NK-92 treated with Interleukin-12 subunit alpha and Interleukin-12 subunit beta, amount 100 ng/mL, for 24 hours (cell line): ENCODE measurements around the gene BSN.
"Not testable (repeated sequence)": the region's sequence is repeated elsewhere in the genome, so short reads cannot be mapped to it uniquely, and the experiment has no call there.

Source experiments
- DNase-seq: peaks from one replicate; lab custom pipeline; 2025; lab: John Stamatoyannopoulos, UW

BSN gene

DNA sequence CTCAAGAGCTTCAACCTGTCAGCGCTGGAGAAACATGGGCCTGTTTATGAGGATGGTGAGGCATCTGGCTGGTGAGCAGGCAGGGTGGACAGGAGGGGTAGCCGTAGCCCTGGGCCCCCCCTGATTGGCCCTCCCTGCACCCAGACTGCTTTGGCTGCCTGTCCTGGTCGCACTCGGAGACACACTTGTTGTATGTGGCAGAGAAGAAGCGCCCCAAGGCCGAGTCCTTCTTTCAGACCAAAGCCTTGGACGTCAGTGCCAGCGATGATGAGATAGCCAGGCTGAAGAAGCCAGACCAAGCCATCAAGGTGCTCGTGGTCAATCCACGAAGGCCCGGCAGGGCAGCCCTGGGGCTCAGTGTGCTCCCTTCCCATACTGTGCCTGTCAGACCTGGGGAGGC lies 121.6 kb downstream of the BSN start:
- no peak for DNase-seq

GRCh38 chr3:49680493-49681231 lies 126.4 kb downstream of the BSN start:
- no peak for DNase-seq

DNA sequence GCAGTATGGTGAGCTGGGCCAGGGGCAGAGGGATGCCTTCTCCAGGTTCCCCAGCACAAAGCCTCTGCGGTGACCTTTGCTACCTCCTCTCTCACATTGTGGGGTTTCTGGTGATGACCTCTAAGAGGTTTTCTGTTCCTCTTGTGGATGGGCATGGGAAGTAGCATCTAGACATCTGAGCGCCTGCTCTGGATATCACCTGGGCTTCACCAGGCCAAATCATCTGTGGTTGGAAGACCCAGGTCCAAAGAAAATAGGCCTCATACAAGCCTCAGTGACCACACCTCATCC lies 126.9 kb downstream of the BSN start:
- no peak for DNase-seq

- DNase-seq, result no peak
Measured at GRCh38 chr3:49681543-49681942, 127.3 kb downstream of the BSN start.

DNA sequence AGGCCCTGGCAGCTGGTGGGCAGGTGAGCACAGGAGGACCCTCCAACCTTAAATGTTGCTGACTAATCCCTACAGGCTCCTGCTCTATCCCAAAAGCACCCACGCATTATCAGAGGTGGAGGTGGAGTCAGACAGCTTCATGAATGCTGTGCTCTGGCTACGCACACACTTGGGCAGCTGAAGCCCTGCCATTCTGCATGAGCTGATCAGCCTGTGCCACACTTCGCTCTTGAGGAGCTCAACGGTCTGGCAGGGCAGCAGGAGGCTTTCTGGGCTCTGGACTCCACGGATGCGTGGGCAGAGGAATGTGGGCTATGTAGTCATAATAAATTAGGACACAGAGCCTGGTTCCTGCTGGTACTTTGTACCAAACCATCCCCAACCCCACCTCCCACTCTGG lies 128.9 kb downstream of the BSN start:
- DNase-seq, result no peak

DNA sequence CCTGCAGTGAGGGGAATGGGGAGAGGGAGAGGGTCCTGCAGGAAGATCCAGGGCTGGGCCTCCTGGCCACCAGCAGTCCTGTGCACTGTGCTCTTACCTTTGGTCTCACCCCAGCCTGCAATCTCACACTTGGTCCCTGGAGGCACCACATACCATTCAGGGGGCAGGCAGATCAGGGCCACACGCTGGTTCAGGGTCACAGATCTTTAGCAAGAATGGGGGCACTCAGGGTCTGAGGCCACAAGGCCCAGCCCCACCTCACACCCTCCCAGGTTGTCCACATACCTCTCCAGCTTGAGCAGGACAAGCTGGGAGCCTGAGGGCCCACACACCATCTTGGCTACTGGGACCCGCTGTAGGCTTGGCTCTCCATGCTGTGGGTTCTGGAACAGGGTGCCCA lies 130.2 kb downstream of the BSN start:
- not testable (repeated sequence) for DNase-seq

- not testable (repeated sequence) for DNase-seq
Measured at GRCh38 chr3:49685103-49685502, 130.8 kb downstream of the BSN start.

- not testable (repeated sequence) for DNase-seq
Measured at GRCh38 chr3:49685846-49686245, 131.6 kb downstream of the BSN start.

DNA sequence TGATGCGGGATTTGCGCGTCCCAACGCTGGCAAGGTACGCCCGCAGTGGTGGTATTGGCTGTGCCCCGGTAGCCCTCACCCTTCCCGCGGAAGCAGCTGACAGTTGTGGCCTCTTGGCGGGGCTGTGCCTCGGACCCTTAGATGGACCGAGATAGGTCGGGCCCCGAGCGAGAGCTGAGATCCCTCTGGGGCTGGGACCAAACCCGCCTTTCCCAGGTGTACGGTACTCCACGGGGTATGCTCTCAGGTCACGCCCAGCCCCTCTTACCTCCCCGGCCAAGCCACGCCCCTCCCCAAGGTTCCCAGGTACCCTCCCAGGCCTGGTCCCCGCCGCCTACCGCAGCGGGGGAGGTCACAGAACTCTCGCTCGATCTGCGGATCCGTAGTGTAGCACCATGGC lies 132.1 kb downstream of the BSN start:
- not testable (repeated sequence) for DNase-seq

DNA sequence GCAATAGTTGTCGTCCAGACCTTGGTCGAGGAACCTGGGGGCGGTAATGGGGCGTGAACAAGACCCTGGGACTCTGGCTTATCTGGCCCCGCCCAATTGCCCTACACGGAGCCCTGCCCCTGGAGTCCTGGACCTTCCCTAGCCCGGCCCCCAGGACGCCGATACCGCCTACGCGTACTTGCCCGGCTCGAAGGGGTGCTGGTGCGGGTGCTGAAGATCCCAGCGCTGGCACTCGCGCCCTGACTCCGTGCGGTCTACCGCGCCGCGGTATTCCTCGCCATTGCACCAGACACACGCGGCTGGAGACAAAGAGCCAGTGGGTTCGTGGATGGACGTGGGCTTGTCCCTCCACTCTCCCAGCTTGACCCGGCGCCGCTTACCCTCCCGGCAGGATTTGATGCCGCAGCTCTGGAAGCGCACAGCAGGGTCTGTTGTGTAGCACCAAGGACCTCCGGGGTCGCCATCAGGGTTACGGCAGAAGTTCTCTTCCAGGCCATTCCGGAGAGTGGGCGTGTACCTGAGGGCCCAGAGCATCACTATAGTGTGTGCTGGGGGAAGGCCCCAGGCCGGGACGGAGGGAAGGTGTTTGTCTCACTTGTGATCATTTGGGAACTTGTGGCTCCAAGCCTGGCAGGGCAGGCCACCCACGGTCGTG lies 132.6 kb downstream of the BSN start:
- DNase-seq, result not testable (repeated sequence)

DNA sequence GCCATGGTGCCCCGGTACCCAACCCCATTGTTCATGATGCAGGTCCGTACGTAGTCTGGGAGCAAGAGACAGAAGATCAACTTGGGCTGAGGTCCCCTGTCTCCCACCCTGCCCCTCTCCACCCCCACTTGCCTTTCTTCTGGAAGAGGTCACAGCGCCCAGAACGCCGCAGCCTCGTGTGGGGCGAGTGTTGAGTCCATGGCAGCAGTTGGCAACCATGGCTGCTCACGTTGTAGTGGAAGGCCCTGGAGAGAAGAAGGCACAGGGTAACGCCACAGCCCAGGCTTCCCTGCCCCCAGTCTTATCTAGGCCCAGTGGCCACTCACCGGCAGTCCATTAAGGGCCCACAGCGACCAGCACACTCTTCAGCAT lies 133.1 kb downstream of the BSN start:
- DNase-seq, result not testable (repeated sequence)

DNA sequence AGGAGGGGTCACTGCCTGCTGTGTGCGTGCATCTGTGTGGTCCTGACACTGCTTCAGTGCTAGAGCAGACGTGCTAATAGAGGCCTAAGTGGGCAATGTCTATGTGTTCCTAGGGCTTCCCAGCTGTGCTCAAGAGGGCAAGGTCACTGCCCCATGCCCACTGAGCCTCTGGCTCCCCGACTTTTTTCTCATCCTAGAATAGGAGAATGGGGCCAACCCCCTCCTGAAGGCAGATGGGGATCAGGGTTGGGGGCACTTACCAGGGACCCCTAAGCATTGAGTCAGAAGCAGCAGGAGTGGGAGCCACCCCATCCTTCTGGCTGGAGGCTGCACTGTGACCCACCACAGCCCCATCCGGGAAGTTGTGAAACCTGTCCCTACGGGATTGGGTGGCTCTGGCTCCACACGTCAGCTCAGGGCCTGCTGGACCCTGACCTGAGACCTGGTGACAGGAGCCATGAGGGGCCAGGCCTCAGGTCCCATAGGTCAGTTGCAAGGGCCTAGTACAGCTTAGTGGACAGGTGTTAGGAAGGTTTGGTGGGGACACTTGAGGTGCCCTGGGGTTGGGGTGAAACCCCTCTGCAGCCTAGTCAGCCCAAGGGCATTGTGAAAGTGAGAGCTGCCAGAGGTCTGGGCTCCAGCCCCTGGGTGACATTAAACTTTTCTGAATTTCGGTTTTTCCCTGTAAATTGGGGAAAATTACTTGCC lies 134.2 kb downstream of the BSN start:
- DNase-seq, result not testable (repeated sequence)

DNA sequence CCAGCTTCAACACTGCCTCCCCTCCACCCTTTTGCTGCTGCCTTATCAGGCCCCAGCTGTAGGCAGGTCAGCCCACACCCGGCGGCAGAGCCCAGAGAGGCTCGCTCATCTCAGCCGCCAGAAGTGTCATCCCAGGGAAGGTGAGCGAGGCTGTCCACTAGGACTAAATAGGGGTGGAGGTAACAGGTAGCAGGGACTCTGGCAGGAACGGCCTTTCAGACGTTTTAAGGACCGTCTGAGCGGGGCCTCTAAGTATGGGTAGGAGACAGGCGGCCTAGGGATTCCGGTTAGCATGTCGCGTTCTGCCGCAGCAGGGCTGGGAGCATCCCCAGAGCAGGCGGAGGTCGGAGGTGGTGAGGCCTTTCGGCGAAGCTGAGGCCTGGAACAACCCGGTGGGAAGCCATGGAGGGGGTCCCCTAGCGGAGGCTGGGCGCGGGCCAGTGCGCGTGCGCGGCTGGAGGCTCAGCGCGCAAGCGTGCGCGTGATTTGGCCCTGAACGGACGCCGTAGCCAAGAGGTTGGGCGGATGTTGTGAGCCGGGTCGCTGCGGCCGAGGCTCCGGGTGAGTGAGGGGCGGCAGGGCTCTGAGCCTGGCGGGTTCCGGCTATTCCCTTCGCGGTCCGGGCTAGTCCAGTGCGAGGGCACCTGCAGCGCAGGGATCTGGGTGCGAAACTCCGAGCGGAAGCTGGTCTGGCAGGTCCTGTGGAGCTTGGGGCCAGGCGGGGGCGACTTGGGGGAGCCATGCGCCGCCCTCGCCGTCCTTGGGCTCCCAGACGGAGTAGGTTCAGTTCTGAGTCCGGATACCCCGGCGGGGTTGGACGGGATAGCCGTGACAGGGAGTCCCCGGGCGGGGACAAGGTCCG lies 135.0 kb downstream of the BSN start, which contains the start of the genes MST1 and RNF123:
Gene MST1 (minus strand): TSS at position 429 of the 862 bp plus-strand sequence. CDS start 783 bp downstream, outside the sequence.
Gene RNF123 (plus strand): TSS at position 512 of the 862 bp plus-strand sequence. CDS start 1,609 bp downstream, outside the sequence.
- no peak for DNase-seq

GRCh38 chr3:49689908-49690624 lies 135.8 kb downstream of the BSN start:
- not testable (repeated sequence) for DNase-seq

DNA sequence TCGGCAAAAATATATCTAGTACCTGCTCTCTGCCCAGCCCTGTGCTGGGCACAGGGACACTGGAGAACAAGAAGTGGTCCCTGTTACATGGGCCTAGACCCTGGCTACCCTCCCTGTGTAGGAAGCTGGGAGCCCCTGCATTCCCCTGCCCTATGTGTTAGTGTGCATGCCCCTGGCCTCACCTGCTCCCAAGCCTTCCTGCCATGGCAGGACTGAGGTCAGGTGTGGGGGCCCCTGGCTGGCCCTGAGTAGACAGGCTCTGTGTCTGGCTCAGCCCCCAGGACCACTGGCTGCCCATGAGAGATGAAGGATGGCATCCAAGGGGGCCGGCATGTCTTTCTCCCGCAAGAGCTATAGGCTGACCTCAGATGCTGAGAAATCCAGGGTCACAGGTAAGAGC lies 136.6 kb downstream of the BSN start:
- DNase-seq, result not testable (repeated sequence)

DNA sequence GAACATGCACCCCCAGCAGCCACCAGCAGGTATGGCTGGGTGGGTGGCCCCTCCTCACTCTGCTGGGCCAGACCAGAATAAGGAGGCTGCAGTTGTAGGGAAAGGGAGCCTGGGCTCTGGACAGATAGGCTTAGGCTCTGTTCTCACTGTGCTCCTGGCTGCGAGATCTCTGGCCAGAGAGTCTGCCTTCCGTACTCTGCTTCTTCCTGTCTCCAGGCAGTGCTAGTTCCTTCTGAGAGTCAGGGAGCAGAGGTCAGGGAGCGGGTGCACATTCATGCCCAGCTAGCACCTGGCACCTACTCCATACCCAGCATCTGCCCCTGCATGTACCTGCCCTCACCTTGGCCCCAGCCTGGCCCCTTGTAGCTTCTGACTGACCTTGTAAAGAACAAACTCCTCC lies 137.2 kb downstream of the BSN start:
- DNase-seq, result not testable (repeated sequence)

DNA sequence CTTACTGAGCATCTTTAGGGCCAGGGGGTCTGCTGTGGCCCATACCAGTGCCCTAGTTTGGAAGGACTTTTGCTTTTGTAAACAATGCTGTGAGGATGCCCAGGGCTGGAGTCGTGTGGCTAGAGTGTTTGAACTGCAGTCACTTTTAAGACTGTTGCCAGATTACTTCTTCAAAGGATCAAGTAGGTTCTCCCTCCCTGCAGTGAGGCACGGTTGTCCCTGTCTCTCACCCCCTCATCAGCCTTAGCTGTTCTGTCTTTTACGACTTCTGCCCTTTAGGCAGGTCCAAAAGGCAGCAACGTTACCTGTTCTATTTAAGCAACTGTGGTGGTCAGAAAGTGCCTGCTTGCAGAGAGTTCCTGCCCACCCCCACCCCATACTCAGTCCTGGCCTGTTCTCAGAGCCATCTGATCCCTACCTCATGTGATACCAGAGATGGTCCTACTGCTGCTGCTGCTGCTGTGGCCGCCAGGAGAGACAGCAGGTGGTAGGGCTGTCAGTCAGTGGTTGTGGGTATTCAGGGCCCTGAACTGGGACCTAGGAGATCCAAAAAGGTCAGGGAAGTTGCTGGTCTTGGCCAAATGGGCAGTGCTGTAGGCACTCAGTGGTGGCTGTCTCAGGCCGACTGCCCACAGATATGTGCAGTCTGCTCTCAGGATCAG lies 140.3 kb downstream of the BSN start:
- DNase-seq, result not testable (repeated sequence)

GRCh38 chr3:49695350-49696015 lies 141.2 kb downstream of the BSN start:
- not testable (repeated sequence) for DNase-seq

- DNase-seq, result no peak
Measured at GRCh38 chr3:49699281-49699979, 145.2 kb downstream of the BSN start.

GRCh38 chr3:49700014-49700413 lies 145.7 kb downstream of the BSN start:
- DNase-seq, result no peak
